HG02840 (cell line): ENCODE data around the gene ABCA4.

Experiments
- ATAC-seq: cut with Tn5 transposase; IDR thresholded peaks from one replicate; pipeline ENCODE4 v1.9.1; 2021; ENCODE audit warnings: mild to moderate bottlenecking, moderate library complexity, moderate number of reproducible peaks; ENCODE audit not compliant: unreplicated experiment, low FRiP score

ABCA4 gene

GRCh38 chr1:94124538-94124937 is 3.6 kb upstream of the ABCA4 start:
- no peak for ATAC-seq

DNA sequence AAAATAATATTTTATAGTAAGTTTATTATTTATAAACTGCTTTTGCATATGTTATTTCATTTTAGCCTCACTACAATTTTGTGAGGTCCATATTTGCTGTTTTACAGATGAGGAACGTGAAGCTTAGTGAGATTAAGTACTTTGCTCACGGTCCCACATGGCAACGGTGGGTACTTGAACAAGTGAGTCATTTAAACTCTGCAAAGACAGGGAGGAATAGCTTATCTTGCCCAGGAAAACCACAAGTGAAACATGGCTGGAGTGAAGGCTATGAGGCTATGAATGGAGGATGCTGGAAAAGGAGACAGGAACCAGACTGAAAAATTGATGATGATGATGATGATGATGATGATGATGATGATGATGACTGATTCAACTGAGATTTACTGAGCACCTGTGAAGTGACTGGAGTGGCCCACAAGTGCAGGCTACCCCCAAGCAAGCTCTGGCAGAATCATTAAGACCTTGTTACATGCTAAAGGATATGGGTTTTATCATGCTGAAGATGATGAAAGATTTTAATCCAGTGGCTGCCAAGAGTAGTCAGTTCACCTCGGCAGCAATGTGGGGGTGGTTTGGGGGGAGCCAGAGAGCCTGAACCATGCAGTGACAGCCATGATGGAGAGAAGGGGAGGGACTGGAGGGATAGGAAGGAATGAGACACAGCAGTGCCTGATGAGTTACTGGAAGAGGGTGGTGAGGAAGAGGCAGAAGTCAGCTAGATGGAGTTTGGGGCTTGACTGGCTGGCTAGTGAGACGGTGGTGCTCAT is 1.4 kb upstream of the ABCA4 start:
- no peak for ATAC-seq

DNA sequence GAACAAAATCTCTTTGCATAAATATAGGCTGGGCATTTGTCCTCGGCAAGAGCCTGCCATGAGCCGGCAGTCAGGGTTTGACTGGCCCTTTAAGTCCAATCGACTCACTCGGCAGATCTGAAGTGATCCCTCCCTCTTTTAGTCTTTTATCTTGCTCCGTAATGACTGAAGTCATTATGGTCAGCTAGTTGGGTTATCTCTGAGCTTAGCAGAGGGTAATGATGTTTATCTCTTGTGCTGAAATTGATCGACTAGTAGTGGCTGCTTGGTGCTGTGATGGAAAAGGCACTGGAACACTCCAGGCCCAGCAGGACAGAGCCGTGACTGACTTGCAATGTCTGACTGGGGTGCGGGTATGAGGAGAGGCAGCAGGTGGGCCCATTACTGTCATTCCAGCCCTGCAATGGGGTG is 468 bp upstream of the ABCA4 start:
- no peak for ATAC-seq

DNA sequence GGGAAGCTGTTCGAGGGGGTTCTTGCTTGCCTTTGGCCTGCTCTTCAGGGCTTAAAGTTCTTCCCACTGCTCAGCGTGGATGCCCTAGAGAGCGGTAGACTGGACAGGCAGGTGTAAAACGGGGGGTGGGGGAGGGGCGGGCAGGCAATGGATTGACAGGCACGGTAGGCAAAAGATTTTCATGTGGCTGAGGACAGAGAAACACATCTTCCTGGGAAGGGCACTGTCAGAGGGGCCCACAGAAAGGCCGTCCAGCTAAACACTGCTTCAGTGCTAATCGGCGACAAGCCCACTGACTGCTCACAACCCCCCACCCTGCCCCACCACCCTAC is 412 bp downstream of the ABCA4 start:
- ATAC-seq: no peak

- no peak for ATAC-seq
These were observed 965 bp downstream of the ABCA4 start for GRCh38 chr1:94119796-94120569.

GRCh38 chr1:94119306-94119705 is 1.6 kb downstream of the ABCA4 start:
- ATAC-seq: no peak

DNA sequence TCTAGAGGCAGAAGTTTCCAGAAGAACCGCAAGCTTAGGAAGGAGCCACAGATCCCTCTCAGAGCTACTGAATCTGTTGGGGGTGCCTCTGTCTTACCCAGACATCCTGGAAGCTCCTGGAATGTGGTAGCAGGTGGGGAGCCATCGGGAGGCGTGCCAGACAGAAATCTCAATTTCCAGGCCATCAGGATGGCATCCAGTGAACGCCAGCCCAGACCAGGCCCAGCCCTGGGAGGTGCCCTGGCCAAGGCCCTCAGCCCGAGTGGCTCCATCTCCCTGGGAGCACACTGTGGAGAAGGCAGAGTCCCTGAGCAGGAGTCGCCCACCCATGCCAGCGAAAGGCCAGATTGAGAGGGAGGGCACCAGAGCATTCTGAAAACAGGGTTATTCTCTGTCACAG is 2.5 kb downstream of the ABCA4 start:
- no peak for ATAC-seq

GRCh38 chr1:94118013-94118412 is 2.9 kb downstream of the ABCA4 start:
- ATAC-seq: no peak

GRCh38 chr1:94117259-94117851 is 3.6 kb downstream of the ABCA4 start:
- no peak for ATAC-seq

DNA sequence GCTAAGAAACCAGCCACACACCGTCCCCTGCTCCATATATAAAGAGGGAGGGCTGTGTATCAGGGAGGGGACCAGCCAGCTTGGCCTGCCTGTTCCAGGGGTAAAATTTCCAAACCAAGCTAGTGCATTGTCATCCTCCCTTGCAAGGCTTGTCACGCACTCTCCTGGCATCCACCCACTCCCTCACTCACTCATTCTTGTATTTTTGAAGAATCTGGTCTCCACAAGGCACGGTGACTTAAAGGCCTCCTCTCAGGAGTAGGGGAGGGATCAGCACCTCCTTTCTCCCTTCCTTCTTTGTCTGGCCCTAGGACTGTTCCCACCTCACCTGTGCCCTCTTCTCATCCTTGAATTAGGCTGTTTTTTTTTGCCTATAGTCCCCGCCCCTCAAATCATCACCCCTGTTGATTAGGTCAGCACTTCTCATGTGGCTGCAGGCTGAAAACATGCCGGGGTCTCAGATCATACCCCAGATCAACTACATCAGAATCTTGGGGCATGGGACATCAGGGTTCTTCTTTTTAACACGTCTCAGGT is 5.0 kb downstream of the ABCA4 start:
- no peak for ATAC-seq

DNA sequence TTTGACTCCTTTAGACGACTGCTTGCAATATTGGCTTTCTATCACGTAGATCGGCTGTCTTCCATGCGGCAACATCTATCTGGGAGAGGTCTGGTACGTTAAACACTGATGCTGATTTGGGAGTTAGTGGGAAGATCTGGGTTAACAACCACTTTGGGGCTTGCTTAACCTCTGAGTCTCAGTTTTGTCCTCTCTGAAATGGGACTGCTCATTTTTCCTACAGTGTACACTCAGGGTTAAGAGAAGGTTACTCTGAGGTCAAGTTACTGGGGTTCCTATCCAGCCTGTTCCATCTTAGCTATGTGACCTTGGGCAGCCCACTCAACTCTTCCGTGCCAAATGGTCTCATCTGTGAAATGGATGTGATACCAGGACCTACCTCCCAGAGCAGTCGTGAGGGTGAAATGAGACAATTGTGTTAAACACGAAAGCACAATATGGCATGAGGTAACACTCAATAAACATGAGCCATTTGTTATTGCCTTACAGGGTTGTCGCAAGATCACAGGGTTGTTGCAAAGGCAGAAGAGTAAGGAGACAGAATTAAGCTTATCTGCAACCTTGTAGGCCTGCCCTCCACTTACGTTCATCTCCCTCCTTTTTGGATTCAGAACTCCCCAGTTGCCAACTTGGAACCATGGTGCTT is 5.6 kb downstream of the ABCA4 start:
- ATAC-seq: no peak

DNA sequence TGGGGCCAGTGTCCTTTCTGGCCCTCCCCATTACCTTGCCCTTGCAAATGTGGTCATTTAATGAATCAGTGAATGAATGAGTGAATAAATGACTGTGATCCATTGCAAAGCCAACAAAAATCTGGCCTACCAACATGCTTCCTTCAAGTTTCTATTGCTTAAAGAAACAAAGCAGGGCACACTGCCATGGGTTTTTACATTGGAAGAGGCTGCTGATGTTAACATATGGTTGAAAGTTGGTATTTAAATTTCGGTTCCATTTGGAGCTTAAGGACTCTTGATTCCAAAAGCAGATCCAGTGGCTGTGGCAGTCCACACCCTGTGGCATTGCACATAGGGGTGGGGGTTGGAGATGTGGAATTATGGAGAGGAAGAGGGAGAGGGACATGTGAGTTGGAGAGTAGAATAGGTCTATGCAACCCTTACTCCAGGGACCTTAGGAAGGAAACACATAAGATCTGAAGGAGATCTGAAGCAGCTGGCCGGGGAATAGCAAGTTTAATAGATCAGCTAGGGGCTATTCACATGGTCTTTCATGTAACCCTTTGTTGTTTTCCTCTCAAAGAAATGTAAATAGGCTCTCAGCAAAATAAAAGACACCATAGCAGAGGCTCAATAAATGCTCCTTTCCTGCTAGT is 7.2 kb downstream of the ABCA4 start:
- no peak for ATAC-seq

DNA sequence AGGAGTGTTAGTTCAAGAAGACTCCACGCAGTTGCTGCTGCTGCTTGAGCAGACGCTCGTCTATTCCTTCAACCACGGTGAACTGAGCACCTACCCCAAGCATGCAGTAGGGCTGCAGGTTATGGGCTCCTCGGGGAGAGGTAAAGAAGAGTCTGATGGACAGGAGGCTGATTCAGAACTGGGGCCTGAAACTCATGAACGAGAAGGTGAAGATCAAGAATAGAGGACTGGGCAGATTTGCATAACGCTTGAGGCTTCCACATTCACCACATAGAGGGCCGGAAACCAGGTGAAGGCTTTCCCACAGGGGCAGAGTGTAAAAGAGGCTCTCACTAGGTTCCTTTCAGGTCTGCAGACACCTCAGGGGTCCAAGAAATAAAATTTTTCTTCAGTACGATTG is 9.1 kb downstream of the ABCA4 start:
- ATAC-seq: no peak

- ATAC-seq: no peak
These were observed 9.8 kb downstream of the ABCA4 start for GRCh38 chr1:94110946-94111740.

DNA sequence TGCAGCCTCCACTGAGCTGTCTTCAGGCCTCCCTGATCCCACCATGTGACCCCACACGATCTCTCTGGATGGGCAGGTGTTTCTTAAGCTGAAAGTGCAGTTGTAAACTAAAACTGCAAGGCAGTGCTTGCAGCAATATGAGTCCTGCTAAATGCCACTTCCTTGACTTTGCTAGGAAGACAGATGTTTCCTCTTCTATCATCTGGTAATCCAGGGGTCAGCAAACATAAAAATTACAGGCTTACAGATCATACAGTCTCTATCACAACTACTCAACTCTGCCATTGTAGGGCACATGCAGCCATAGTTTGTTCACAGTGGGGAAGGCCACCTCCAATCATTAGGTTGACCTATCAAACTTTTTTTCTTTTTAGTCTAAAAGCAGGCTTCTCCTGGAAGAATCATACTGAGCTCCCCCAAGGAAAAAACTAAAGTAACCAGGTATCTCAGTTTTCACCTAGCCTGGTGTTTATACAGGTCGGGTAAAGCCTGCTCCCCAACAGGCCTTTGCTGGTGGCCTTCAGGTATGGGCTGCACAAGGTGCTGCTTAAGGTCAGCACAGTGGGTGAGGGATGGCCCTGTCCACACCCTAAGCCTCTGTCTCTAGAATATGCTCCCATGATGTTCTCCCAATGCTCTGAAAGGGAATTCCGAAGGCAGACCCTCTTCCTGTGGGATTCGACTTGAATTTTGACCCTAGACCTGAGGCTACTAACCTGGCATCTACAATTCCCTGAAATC is 10.8 kb downstream of the ABCA4 start:
- ATAC-seq: no peak

DNA sequence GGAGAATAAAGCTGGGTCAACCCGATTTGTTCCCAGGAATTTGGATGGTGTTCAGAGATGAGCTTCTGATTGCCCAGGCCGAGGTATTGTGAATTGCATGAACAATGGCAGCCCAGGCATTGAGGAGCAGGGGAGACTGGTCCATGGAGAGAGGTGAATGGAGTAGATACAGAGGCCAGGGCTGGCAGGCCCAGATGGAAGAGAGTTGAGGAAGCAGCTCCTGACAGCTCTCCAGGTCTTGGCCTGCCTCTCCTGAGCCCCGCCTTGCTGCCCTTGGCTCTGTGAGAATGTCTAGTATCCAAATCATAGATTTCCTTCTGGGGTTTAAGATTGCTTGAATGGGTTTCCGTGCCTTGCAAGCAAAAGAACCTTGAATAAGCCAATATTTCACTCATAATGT is 11.5 kb downstream of the ABCA4 start:
- ATAC-seq: no peak

DNA sequence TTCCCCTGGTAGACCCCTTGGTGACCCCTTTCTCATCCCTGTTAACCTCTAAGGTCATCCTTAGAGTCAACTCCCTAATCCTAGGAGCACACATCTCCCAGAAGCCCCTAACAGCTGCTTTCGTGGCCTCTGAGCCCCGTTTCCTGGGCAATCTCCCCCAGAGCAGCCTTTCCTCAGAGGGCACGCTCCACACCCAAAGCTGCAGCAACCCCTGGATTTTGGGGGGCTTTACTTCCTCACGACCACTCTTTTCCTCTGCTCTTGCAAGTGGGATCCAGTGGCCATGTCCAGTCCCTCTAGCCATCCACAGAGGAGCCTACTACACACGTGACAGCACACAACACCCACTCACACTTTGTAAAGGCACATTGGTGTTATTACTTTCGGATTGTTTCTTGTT is 13.8 kb downstream of the ABCA4 start:
- no peak for ATAC-seq

DNA sequence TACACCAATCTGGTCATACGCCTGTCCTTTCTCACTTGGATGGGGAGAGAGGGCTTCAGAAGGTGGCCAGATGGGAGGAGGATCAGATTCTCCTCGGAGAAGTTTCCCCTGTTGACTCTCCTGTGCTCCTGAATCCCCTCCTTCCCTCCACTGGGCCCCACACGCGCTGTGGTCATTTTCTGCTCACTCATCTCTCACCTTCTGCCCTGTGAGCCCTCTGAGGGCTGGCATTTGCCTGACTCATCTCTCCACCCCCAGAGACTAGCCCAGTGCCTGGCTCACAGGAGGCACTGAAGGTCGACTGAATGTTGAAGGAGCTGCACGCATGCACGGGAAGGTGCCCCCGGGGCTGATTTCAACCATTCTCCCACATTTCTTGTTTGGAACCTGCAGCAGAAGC is 14.2 kb downstream of the ABCA4 start:
- no peak for ATAC-seq

DNA sequence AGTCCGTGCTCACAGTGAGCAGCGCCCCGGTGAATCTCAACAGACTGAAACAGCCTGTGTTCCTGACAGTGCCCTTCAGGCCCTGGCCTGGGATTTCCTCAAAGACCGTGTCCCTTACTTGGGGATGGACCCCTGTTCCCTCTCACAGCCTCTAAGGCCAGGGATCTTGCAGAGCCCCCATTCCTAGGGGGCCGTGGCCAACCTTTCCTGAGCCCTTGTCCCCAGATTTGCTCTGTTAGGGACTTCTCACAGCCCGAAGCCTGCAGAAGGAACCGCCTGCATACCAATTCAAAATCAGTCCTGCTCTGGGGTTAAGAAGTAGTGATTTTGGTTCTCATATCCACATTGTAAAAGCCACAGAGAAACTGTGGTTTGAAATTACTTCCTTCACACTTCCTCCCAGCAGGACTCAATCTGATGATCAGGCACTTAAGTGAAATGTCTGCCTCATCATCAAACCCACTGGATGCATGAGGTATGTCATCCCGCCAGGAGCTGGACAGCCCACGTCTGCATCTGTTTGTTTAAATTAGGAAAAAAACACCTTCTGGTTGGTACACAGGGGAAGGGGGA is 14.9 kb downstream of the ABCA4 start:
- ATAC-seq: no peak
